ENCODE measurements around the gene KBTBD4. TPM values are rescaled to one million over a fixed set of nuclear protein-coding genes. Genes with fewer than 3 reads are reported as not detected.
"Not testable (repeated sequence)": the region's sequence is repeated elsewhere in the genome, so short reads cannot be mapped to it uniquely, and the experiment has no call there.

The KBTBD4 gene
- total RNA-seq, 1 donor from 2014 or later: 12.6 TPM

- DNase-seq (ENCODE audit: low spot score): no peak
These were observed 48.8 kb downstream of the KBTBD4 start for GRCh38 chr11:47529951-47530350.

- no peak for DNase-seq (ENCODE audit: low spot score)
These were observed 51.6 kb downstream of the KBTBD4 start for GRCh38 chr11:47527186-47527585.

GRCh38 chr11:47526032-47526431, 52.7 kb downstream of the KBTBD4 start:
- not testable (repeated sequence) for DNase-seq (ENCODE audit: low spot score)

- no peak for DNase-seq (ENCODE audit: low spot score)
These were observed 54.4 kb downstream of the KBTBD4 start for GRCh38 chr11:47524291-47524874.

GRCh38 chr11:47523490-47524225, 55.1 kb downstream of the KBTBD4 start:
- no peak for DNase-seq (ENCODE audit: low spot score)

Other genes with a start within 250 kb of the KBTBD4 start
- gene MYBPC3, start 226.3 kb downstream of the KBTBD4 start, total RNA-seq: 0.48 TPM
- gene SPI1, start 200.4 kb downstream of the KBTBD4 start, total RNA-seq: 74.7 TPM
- 49.7 TPM for gene SLC39A13, start 170.4 kb downstream of the KBTBD4 start, total RNA-seq
- 116 TPM for gene PSMC3, start 152.5 kb downstream of the KBTBD4 start, total RNA-seq
- 0.55 TPM for gene RAPSN, start 129.8 kb downstream of the KBTBD4 start, total RNA-seq
- 127 TPM for gene CELF1, start 25.8 kb downstream of the KBTBD4 start, total RNA-seq
- gene PTPMT1, start 13.4 kb downstream of the KBTBD4 start, total RNA-seq: 50.7 TPM
- 72.8 TPM for gene NDUFS3, start 104 bp upstream of the KBTBD4 start, total RNA-seq
- gene FAM180B, start 7.7 kb upstream of the KBTBD4 start, total RNA-seq: 0.55 TPM
- gene C1QTNF4, start 15.4 kb upstream of the KBTBD4 start, total RNA-seq: 1.1 TPM
- 110 TPM for gene MTCH2, start 63.6 kb upstream of the KBTBD4 start, total RNA-seq
- 0.42 TPM for gene AGBL2, start 136.4 kb upstream of the KBTBD4 start, total RNA-seq
- 89.9 TPM for gene FNBP4, start 188.4 kb upstream of the KBTBD4 start, total RNA-seq